ENCODE results near the gene NEDD9. TPM values are rescaled to one million over a fixed set of nuclear protein-coding genes. Genes with fewer than 3 reads are reported as not detected.

The NEDD9 gene
- total and polyA plus RNA-seq, 2 of the 13 experiments (the other 11 are each of a cell fraction or from before 2014, with no cell fraction given): 27.1 to 389 TPM

GRCh38 chr6:11251553-11252360 lies 19.3 kb upstream of the NEDD9 start (continued):
- TF ChIP-seq SALL1 (CRISPR knock-in tag; IDR thresholded peaks at IDR 0.05) (peak; percentile 59), ZNF546 (CRISPR knock-in tag; conservative IDR thresholded peaks at IDR 0.05) (no peak), SP4 (CRISPR knock-in tag; IDR thresholded peaks at IDR 0.05) (no peak), TMF1 (CRISPR knock-in tag; IDR thresholded peaks at IDR 0.05; ENCODE audit: low read depth) (no peak), PAF1 (CRISPR knock-in tag; IDR thresholded peaks at IDR 0.05) (no peak), TBL1XR1 (IDR thresholded peaks at IDR 0.05; ENCODE audit: borderline replicate concordance, low read length, partially characterized antibody) (no peak), AFF4 (CRISPR knock-in tag; IDR thresholded peaks at IDR 0.05) (no peak), ETV6 (CRISPR knock-in tag; conservative IDR thresholded peaks at IDR 0.05) (no peak), ELF3 (CRISPR knock-in tag; IDR thresholded peaks at IDR 0.05) (0 out of 2 replicates have a peak, but pooled peaks have one; percentile 11), NFATC3 (CRISPR knock-in tag; IDR thresholded peaks at IDR 0.05) (no peak), TCF12 (IDR thresholded peaks at IDR 0.05) (no peak), TCF12 (CRISPR knock-in tag; IDR thresholded peaks at IDR 0.05) (no peak), RORA (CRISPR knock-in tag; IDR thresholded peaks at IDR 0.05) (no peak), SOX13 (IDR thresholded peaks at IDR 0.05) (no peak), SOX13 (CRISPR knock-in tag; conservative IDR thresholded peaks at IDR 0.05 in 1 of 2, IDR thresholded peaks at IDR 0.05 in 1 of 2) (peak in 1 of 2 experiments; percentile 66; a peak in 2 of 4 replicates), ZNF768 (CRISPR knock-in tag; IDR thresholded peaks at IDR 0.05) (no peak), NFRKB (IDR thresholded peaks at IDR 0.05) (no peak), KLF15 (CRISPR knock-in tag; IDR thresholded peaks at IDR 0.05; ENCODE audit: borderline replicate concordance) (no peak)
- TF ChIP-seq, protein P1, sequence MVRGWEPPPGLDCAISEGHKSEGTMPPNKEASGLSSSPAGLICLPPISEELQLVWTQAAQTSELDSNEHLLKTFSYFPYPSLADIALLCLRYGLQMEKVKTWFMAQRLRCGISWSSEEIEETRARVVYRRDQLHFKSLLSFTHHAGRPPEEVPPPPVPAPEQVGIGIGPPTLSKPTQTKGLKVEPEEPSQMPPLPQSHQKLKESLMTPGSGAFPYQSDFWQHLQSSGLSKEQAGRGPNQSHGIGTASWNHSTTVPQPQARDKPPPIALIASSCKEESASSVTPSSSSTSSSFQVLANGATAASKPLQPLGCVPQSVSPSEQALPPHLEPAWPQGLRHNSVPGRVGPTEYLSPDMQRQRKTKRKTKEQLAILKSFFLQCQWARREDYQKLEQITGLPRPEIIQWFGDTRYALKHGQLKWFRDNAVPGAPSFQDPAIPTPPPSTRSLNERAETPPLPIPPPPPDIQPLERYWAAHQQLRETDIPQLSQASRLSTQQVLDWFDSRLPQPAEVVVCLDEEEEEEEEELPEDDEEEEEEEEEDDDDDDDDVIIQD (CRISPR knock-in tag; IDR thresholded peaks at IDR 0.05; ENCODE audit: low read depth): 0 out of 2 replicates have a peak, but pooled peaks have one; percentile 9
- TF ChIP-seq, protein P2, sequence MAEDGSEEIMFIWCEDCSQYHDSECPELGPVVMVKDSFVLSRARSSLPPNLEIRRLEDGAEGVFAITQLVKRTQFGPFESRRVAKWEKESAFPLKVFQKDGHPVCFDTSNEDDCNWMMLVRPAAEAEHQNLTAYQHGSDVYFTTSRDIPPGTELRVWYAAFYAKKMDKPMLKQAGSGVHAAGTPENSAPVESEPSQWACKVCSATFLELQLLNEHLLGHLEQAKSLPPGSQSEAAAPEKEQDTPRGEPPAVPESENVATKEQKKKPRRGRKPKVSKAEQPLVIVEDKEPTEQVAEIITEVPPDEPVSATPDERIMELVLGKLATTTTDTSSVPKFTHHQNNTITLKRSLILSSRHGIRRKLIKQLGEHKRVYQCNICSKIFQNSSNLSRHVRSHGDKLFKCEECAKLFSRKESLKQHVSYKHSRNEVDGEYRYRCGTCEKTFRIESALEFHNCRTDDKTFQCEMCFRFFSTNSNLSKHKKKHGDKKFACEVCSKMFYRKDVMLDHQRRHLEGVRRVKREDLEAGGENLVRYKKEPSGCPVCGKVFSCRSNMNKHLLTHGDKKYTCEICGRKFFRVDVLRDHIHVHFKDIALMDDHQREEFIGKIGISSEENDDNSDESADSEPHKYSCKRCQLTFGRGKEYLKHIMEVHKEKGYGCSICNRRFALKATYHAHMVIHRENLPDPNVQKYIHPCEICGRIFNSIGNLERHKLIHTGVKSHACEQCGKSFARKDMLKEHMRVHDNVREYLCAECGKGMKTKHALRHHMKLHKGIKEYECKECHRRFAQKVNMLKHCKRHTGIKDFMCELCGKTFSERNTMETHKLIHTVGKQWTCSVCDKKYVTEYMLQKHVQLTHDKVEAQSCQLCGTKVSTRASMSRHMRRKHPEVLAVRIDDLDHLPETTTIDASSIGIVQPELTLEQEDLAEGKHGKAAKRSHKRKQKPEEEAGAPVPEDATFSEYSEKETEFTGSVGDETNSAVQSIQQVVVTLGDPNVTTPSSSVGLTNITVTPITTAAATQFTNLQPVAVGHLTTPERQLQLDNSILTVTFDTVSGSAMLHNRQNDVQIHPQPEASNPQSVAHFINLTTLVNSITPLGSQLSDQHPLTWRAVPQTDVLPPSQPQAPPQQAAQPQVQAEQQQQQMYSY (CRISPR knock-in tag; IDR thresholded peaks at IDR 0.05): peak; percentile 82; the same call in 1 of the 2 replicates

All from HepG2 (cell line).